HL-60 (cell line): ENCODE data around the gene GCNA.

Source experiments
- DNase-seq, 2 experiments: peaks; one replicate each; pipeline ENCODE4 v3.0.0-alpha.2; 2010 to 2020; ENCODE audit warnings: low read depth in 1 of 2, low spot score in 1 of 2
- H3K27ac ChIP-seq: fragments of 250-450 bp; sonication (Bioruptor Pico); replicated peaks from 2 replicates; pipeline ENCODE4 v1.5.1; 2020; ENCODE audit warnings: mild to moderate bottlenecking, moderate library complexity
- H3K27me3 ChIP-seq: fragments of 250-450 bp; sonication (Bioruptor Pico); 2 replicates; pipeline ENCODE4 v1.5.1; 2021; ENCODE audit warnings: mild to moderate bottlenecking, moderate library complexity; ENCODE audit not compliant: insufficient read depth, poor library complexity, severe bottlenecking
- H3K4me3 ChIP-seq: replicated peaks from 2 replicates; pipeline ENCODE4 v1.5.1; 2011; ENCODE audit warnings: mild to moderate bottlenecking, control low read depth, low read length; ENCODE audit not compliant: insufficient read depth
- GABPA ChIP-seq: IDR thresholded peaks from 2 replicates; pipeline ENCODE4 v1.6.1; 2012; ENCODE audit warnings: low read depth
- POLR2AphosphoS5 ChIP-seq: IDR thresholded peaks from 2 replicates; pipeline ENCODE4 v1.6.1; 2012; ENCODE audit warnings: low read depth
- SPI1 ChIP-seq: IDR thresholded peaks from 2 replicates; pipeline ENCODE4 v1.6.1; 2012; ENCODE audit warnings: low read depth, mild to moderate bottlenecking, borderline replicate concordance
- TF ChIP-seq, protein P1 (sequence below): IDR thresholded peaks from one replicate; pipeline ENCODE4 v1.5.1; 2011; ENCODE audit warnings: low read length, control low read depth, inconsistent platforms; ENCODE audit not compliant: insufficient read depth
- TF ChIP-seq, protein P2 (sequence below): IDR thresholded peaks from 2 replicates; pipeline ENCODE4 v1.6.1; 2012; ENCODE audit warnings: low read depth; ENCODE audit not compliant: insufficient replicate concordance

Gene GCNA

DNA sequence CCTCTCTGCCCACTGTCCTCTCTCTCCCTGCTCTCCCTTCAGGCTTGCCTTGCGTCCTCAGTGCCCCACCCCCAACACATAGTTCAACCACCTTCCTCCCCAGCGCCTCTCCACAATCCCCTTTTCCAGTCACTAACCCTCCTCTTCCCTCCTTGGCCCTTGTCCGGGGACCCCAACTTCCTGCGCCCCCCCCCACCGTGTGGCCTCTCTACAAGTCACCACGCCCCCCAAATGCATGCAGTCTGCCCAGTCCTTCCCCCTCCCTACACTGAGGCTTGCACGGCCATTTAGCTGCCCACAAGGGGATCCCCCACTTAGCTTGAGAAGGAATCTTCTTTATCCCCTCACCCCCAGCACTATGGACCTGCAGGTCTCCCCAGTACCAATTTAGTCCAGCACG, 39.5 kb downstream of the GCNA start:
- Histone ChIP-seq H3K27ac (peak overlapping the region; percentile 65), H3K27me3 (no peaks in the 10 kb centered on the region), H3K4me3 (peak overlapping the region; percentile 21)
- no peak for DNase-seq
- TF ChIP-seq, protein P1, sequence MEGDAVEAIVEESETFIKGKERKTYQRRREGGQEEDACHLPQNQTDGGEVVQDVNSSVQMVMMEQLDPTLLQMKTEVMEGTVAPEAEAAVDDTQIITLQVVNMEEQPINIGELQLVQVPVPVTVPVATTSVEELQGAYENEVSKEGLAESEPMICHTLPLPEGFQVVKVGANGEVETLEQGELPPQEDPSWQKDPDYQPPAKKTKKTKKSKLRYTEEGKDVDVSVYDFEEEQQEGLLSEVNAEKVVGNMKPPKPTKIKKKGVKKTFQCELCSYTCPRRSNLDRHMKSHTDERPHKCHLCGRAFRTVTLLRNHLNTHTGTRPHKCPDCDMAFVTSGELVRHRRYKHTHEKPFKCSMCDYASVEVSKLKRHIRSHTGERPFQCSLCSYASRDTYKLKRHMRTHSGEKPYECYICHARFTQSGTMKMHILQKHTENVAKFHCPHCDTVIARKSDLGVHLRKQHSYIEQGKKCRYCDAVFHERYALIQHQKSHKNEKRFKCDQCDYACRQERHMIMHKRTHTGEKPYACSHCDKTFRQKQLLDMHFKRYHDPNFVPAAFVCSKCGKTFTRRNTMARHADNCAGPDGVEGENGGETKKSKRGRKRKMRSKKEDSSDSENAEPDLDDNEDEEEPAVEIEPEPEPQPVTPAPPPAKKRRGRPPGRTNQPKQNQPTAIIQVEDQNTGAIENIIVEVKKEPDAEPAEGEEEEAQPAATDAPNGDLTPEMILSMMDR, result no peak
- TF ChIP-seq SPI1, result no peak
- TF ChIP-seq, protein P2, sequence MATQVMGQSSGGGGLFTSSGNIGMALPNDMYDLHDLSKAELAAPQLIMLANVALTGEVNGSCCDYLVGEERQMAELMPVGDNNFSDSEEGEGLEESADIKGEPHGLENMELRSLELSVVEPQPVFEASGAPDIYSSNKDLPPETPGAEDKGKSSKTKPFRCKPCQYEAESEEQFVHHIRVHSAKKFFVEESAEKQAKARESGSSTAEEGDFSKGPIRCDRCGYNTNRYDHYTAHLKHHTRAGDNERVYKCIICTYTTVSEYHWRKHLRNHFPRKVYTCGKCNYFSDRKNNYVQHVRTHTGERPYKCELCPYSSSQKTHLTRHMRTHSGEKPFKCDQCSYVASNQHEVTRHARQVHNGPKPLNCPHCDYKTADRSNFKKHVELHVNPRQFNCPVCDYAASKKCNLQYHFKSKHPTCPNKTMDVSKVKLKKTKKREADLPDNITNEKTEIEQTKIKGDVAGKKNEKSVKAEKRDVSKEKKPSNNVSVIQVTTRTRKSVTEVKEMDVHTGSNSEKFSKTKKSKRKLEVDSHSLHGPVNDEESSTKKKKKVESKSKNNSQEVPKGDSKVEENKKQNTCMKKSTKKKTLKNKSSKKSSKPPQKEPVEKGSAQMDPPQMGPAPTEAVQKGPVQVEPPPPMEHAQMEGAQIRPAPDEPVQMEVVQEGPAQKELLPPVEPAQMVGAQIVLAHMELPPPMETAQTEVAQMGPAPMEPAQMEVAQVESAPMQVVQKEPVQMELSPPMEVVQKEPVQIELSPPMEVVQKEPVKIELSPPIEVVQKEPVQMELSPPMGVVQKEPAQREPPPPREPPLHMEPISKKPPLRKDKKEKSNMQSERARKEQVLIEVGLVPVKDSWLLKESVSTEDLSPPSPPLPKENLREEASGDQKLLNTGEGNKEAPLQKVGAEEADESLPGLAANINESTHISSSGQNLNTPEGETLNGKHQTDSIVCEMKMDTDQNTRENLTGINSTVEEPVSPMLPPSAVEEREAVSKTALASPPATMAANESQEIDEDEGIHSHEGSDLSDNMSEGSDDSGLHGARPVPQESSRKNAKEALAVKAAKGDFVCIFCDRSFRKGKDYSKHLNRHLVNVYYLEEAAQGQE, result no peak
- TF ChIP-seq GABPA, result no peak
- no peak for TF ChIP-seq POLR2AphosphoS5

DNA sequence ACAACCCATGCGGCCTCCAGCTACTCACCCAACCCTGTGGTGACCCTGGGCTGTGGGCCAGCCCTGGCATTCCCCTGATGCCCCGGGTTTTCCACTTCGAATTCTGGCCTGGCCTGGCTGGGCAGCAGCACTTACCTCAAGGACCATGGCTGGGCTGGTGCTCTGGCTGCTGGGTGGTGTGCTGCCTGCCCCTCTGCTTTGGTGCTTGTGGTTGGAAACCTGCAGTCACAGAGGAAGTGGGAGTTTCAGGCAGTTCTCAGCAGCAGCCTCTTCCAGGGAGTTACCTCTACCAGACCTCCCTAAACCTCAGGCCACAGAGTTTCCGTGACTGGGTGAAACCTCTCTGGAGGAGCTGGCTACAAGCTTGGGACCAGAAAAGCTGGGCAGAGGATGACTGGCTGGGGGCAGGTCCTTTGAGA, 40.1 kb downstream of the GCNA start, which contains the start of gene CXCR3:
CXCR3 (minus strand) TSS at position 209 of the 419 bp plus-strand sequence; CDS start at position 147, 62 bp downstream.
- Histone ChIP-seq H3K27me3 (no peaks in the 10 kb centered on the region), H3K4me3 (peak within 1 kb of the TSS; percentile 21), H3K27ac (peak within 1 kb of the TSS; percentile 65)
- peak; percentile 82 to 93 for DNase-seq
- peak; percentile 97 for TF ChIP-seq POLR2AphosphoS5
- TF ChIP-seq GABPA, result 0 out of 2 replicates have a peak, but pooled peaks have one; percentile 22
- TF ChIP-seq, protein P2, result no peak
- peak; percentile 79 for TF ChIP-seq SPI1
- TF ChIP-seq, protein P1, result no peak

DNA sequence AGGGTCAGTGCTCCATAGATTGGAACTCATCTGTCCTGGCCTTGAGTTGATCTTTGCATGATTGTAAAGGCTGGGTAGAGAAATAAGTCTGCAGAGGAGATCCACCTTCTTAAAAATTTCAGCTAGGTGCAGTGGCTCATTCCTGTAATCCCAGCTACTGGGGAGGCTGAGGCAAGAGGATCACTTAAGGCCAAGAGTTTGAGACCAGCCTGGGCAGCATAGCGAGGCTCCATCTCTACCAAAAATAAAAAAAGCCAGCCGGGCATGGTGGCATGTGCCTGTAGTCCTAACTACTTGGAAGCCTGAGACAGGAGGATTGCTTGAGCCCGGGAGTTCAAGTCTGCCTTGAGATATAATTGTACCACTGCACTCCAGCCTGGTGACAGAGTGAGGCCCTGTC, 40.5 kb downstream of the GCNA start:
- no peak for DNase-seq
- no peak overlapping the region for H3K4me3 ChIP-seq
- H3K27me3 ChIP-seq, result no peaks in the 10 kb centered on the region
- TF ChIP-seq, protein P1, result no peak
- TF ChIP-seq, protein P2, result no peak
- no peak for TF ChIP-seq POLR2AphosphoS5
- no peak for TF ChIP-seq SPI1
- TF ChIP-seq GABPA, result no peak
- peak overlapping the region; percentile 65 for H3K27ac ChIP-seq
